Osteocyte (in vitro differentiated cells): ENCODE measurements around the gene OAS1. TPM values are rescaled to one million over a fixed set of nuclear protein-coding genes. Genes with fewer than 3 reads are reported as not detected.
A peak's percentile ranks its signal among the peaks of the same experiment; 100 is the strongest.

Experiments
- DNase-seq: peaks from one replicate; pipeline ENCODE4 v3.0.0; 2021; ENCODE audit warnings: mixed read lengths; ENCODE audit not compliant: unreplicated experiment; ENCODE audit errors: extremely low spot score
- H3K27ac Mint-ChIP-seq: one replicate; pipeline ENCODE4 v1.8.0; 2021; ENCODE audit warnings: mild to moderate bottlenecking, mixed read lengths; ENCODE audit not compliant: unreplicated experiment
- H3K27me3 Mint-ChIP-seq: one replicate; pipeline ENCODE4 v1.8.0; 2021; ENCODE audit warnings: mixed read lengths; ENCODE audit not compliant: unreplicated experiment
- H3K36me3 Mint-ChIP-seq: one replicate; pipeline ENCODE4 v1.8.0; 2021; ENCODE audit warnings: mixed read lengths; ENCODE audit not compliant: unreplicated experiment
- H3K4me1 Mint-ChIP-seq: one replicate; pipeline ENCODE4 v1.8.0; 2021; ENCODE audit warnings: mixed read lengths; ENCODE audit not compliant: unreplicated experiment
- H3K4me3 Mint-ChIP-seq: one replicate; pipeline ENCODE4 v1.8.0; 2021; ENCODE audit warnings: mild to moderate bottlenecking, moderate library complexity, mixed read lengths; ENCODE audit not compliant: unreplicated experiment
- H3K9me3 Mint-ChIP-seq: one replicate; pipeline ENCODE4 v1.8.0; 2021; ENCODE audit warnings: mixed read lengths; ENCODE audit not compliant: unreplicated experiment
- total RNA-seq: library from RNA; stranded (reverse); gene quantifications from 2 replicates; pipeline ENCODE4 v1.2.1, GENCODE V29; 2021
- TF ChIP-seq, protein P1 (sequence below): fragments of 200-600 bp; sonication (generic); IDR thresholded peaks from 2 replicates; pipeline ENCODE4 v1.5.0; 2021; ENCODE audit warnings: antibody characterized with exemption, mild to moderate bottlenecking, moderate library complexity

OAS1 gene
- total RNA-seq, 1 donor from 2014 or later, result 0.48 TPM

DNA sequence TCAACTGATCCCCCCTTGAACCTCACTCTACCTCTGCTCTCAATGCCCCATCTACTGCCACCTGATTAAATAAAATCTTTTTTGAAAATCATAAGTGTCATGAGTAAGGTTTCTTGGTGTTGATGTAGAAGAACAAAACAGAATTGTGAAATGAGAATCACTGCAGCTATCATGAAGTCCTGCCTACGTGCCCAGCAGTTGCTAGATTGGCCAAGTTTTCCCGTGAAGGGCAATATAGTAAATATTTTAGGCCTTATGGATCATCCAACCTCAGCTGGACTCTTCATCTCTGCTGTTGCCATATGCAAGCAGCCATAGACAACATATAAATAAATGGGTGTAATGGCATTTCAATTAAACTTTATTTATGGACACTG, 26.4 kb downstream of the OAS1 start:
- no peak for DNase-seq
- H3K36me3 Mint-ChIP-seq, result no peaks in the 10 kb centered on the region
- TF ChIP-seq, protein P1, sequence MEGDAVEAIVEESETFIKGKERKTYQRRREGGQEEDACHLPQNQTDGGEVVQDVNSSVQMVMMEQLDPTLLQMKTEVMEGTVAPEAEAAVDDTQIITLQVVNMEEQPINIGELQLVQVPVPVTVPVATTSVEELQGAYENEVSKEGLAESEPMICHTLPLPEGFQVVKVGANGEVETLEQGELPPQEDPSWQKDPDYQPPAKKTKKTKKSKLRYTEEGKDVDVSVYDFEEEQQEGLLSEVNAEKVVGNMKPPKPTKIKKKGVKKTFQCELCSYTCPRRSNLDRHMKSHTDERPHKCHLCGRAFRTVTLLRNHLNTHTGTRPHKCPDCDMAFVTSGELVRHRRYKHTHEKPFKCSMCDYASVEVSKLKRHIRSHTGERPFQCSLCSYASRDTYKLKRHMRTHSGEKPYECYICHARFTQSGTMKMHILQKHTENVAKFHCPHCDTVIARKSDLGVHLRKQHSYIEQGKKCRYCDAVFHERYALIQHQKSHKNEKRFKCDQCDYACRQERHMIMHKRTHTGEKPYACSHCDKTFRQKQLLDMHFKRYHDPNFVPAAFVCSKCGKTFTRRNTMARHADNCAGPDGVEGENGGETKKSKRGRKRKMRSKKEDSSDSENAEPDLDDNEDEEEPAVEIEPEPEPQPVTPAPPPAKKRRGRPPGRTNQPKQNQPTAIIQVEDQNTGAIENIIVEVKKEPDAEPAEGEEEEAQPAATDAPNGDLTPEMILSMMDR, result no peak
- H3K4me3 Mint-ChIP-seq, result no peak overlapping the region
- peaks cover 18% of the 10 kb centered on the region for H3K9me3 Mint-ChIP-seq
- H3K27ac Mint-ChIP-seq, result no peak overlapping the region
- no peaks in the 10 kb centered on the region for H3K27me3 Mint-ChIP-seq
- H3K4me1 Mint-ChIP-seq, result no peaks in the 10 kb centered on the region

DNA sequence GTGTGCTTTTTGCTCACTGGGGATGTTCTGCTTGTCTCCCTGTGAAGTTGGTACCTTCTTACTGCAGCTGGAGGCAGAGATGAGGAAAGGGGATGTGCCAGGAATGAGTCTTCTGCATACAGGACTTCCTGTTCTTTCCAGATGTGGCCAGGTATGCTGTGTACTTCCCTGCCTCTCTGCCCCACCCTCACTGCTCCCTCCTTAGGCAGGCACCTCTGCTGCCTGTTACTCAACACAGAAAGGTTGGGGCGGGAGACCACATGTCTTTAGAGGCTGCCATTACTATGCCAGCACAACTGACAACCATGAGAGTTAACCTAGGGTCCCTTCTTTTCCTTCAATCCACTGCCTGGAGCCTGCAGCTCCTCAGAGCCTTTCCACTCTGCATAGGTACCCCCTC, 29.5 kb downstream of the OAS1 start:
- DNase-seq, result peak; percentile 23
- TF ChIP-seq, protein P1, result no peak
- Mint-ChIP-seq H3K27me3 (no peaks in the 10 kb centered on the region), H3K4me3 (no peak overlapping the region), H3K4me1 (no peaks in the 10 kb centered on the region), H3K36me3 (no peaks in the 10 kb centered on the region), H3K27ac (no peak overlapping the region), H3K9me3 (peaks cover 13% of the 10 kb centered on the region)

DNA sequence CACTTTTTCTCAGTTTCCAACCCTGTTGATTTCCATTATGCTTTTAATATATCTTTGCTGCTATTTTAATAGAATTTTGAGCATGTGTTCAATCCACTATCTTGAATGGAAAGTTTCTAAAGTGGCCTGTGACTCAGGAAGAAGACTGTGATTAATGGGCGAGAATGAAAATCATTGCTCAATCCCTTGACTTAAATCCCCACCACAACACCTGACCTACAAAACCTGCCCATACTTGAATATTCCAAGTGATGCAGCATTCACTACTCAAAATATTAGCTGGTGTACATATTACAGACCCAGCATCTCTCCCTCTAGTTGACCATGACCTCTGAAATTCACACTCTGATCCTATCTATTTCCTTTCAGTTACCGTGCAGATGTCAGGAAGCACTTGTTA, 30.2 kb downstream of the OAS1 start:
- H3K4me1 Mint-ChIP-seq, result no peaks in the 10 kb centered on the region
- H3K27me3 Mint-ChIP-seq, result no peaks in the 10 kb centered on the region
- no peak for DNase-seq
- TF ChIP-seq, protein P1, result no peak
- H3K4me3 Mint-ChIP-seq, result no peak overlapping the region
- H3K36me3 Mint-ChIP-seq, result no peaks in the 10 kb centered on the region
- no peak overlapping the region for H3K27ac Mint-ChIP-seq
- peaks cover 13% of the 10 kb centered on the region for H3K9me3 Mint-ChIP-seq

DNA sequence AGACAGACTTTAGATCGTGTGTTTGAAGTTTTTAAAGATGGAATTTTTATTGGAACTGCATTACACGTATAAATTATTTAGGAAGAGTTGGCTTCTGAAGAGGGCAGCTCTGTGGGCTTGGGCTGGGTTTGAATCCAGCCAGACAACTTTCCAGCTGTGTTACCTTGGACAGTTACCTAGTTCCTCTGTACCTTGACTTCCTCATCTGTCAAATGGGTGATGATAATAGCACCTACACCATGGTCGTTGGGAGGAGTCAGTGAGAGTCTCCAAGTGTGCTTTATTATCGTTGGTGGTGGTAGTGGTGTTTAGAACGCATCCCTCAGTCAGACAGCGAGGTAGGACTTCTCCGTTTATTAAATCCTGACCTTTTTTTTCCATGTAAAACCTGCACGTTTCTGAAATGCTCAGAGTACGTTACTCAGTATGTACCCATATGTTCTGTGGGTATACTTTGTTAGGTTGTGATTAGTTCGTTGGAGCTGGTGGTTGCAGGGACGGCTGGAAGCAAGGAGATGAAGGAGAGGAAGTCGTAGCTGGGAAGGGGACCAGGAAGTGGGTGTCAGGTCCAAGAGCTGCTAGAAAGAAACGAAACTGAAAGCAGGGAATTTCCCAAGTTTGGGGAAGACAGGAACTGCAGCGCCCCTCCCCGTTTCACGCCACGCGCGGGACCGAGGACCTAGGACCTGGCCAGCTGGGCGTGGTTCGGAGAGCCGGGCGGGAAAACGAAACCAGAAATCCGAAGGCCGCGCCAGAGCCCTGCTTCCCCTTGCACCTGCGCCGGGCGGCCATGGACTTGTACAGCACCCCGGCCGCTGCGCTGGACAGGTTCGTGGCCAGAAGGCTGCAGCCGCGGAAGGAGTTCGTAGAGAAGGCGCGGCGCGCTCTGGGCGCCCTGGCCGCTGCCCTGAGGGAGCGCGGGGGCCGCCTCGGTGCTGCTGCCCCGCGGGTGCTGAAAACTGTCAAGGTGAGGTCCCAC, 31.3 kb downstream of the OAS1 start, which contains the start of gene OAS3:
Gene OAS3 (plus strand): TSS at position 734 of the 979 bp plus-strand sequence. CDS start 57 bp downstream, at position 791.
- Mint-ChIP-seq H3K9me3 (peaks cover 13% of the 10 kb centered on the region), H3K36me3 (no peaks in the 10 kb centered on the region), H3K27me3 (no peaks in the 10 kb centered on the region), H3K4me3 (no peak within 1 kb of the TSS), H3K4me1 (no peaks in the 10 kb centered on the region), H3K27ac (no peak within 1 kb of the TSS)
- DNase-seq, result peak; percentile 85
- TF ChIP-seq, protein P1, result no peak

DNA sequence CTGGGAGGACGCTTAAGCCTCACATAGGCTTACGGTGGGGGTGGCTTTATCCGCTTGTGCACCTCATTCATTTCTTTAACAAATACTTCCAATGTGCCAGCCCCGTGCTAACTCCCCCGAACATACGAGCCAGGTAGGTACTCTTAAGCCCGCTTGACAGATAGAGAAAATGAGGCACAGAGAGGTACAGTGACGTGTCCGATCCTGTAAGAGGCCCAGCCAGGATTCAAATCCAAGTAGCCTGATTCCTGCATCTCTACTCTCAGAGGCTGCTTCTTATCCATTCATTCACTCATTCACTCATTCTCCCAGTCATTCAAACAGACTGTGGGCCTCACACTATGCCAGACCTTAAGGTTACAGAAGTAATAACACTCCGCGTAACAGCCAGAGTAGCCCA, 32.0 kb downstream of the OAS1 start:
- no peaks in the 10 kb centered on the region for H3K36me3 Mint-ChIP-seq
- H3K27me3 Mint-ChIP-seq, result no peaks in the 10 kb centered on the region
- TF ChIP-seq, protein P1, result no peak
- H3K9me3 Mint-ChIP-seq, result peaks cover 13% of the 10 kb centered on the region
- no peaks in the 10 kb centered on the region for H3K4me1 Mint-ChIP-seq
- H3K27ac Mint-ChIP-seq, result no peak overlapping the region
- H3K4me3 Mint-ChIP-seq, result no peak overlapping the region
- DNase-seq, result no peak
